Measurements from ENCODE around the gene SOCS7.

SOCS7 gene

DNA sequence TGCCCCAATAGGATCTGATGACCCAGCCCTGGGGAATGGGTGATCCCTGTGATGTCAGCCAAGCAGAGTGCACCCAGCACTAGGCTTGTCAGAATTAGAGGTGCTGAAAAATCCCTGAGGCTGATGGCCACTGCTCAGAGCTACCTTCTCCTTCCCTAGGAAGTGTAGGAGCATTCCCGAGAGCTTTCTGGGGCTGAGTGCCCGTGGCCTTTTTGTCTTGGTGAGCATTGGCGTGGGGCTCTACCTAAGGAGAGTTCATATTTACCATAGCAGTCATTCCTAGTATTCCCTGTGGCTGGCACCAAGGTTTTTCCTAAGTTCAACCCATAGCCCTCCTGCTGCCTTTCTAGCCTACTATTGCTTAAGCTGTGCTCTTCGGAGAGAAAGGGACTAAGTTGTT lies 54.0 kb downstream of the SOCS7 start:
- no peak for DNase-seq (ENCODE audit: low read depth)
- TF ChIP-seq, protein P1, sequence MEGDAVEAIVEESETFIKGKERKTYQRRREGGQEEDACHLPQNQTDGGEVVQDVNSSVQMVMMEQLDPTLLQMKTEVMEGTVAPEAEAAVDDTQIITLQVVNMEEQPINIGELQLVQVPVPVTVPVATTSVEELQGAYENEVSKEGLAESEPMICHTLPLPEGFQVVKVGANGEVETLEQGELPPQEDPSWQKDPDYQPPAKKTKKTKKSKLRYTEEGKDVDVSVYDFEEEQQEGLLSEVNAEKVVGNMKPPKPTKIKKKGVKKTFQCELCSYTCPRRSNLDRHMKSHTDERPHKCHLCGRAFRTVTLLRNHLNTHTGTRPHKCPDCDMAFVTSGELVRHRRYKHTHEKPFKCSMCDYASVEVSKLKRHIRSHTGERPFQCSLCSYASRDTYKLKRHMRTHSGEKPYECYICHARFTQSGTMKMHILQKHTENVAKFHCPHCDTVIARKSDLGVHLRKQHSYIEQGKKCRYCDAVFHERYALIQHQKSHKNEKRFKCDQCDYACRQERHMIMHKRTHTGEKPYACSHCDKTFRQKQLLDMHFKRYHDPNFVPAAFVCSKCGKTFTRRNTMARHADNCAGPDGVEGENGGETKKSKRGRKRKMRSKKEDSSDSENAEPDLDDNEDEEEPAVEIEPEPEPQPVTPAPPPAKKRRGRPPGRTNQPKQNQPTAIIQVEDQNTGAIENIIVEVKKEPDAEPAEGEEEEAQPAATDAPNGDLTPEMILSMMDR (IDR thresholded peaks at IDR 0.05; ENCODE audit: control insufficient read depth, insufficient read depth, low read depth, low read length, missing control alignments): no peak
- no peak overlapping the region for H3K4me3 ChIP-seq (ENCODE audit: control insufficient read depth, low read depth, low read length)

DNA sequence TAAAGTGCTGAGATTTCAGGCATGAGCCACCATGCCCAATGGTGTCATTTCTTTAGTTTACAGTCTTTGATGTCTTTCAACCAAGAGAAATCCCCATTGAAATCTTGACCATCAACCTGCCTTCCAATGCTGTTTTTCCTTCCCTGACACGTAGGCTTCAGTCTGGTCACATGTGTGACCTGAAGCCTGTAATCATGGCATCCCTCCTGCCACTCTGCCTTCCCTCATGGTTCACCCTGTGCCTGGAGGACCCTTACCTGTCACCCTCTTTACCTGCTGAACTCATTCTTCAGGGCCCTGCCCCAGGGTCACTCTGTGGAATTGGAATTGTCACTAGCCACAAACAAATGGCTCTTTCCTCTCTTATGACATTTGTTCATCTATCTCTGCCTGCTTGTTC lies 58.6 kb downstream of the SOCS7 start:
- DNase-seq (ENCODE audit: low read depth): no peak
- no peak overlapping the region for H3K4me3 ChIP-seq (ENCODE audit: control insufficient read depth, low read depth, low read length)
- TF ChIP-seq, protein P1 (IDR thresholded peaks at IDR 0.05; ENCODE audit: control insufficient read depth, insufficient read depth, low read depth, low read length, missing control alignments): no peak

DNA sequence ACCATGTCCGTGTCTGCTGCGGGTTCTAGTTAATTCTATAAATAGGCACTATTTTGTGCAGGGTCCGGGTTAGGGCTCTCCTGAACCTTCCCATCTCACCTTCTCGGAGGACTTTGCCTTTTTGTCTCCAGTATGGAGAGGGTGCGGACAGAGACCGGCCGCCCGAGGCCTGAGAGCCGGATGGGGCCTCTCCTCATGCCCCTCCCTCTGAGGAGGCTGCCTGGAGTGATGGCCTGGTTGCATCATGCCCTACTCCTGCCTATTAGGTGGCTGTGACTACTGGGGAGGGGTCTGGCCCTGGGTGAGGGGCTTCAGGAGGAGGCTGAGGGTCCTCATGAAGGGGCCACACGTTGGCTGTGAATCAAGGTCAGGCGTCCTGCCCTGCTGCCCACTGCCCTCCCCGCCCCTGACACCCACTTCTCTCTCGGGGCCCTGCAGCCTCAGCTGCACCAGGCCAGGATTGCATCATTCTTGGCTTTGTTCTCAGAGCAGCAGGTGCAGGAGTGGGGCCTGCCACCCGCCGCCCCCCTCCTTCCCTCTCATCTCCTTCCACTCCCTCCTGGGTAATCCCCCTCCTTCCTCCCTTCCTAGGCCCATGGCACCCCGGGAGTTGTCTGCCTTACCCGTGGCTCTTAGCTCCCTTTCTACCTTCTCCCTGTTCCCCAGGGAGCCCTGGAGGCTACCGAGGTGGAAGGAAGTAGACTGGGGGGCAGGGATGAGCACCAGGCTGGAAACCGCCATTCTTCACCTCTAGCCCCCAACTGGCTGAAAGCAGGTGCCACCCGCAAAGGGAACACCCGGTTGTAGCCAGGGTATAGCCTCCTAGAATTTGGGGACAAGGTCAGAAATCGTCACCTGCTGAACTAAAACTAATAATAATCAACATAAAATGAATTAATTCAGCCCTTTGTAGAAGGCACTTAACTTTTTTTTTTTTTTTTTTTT lies 63.9 kb downstream of the SOCS7 start:
- no peak for DNase-seq (ENCODE audit: low read depth)
- TF ChIP-seq, protein P1 (IDR thresholded peaks at IDR 0.05; ENCODE audit: control insufficient read depth, insufficient read depth, low read depth, low read length, missing control alignments): no peak

DNA sequence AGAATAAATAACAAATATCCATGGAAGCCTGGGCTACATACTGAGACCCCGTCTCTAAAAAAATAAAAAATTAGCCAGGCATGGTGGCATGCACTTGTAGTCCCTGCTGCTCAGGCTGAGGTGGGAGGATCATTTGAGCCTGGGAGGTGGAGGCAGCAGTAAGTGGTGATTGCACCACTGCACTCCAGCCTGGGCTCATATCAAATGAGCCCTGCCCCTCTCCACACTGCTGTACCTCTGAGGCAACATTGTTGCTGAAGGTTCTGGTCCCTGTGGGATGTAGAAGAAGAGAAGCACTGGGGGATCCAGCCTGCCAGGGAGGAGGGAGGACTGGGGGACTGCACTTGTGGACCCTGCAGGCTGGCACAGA lies 65.2 kb downstream of the SOCS7 start:
- no peak for DNase-seq (ENCODE audit: low read depth)
- no peak overlapping the region for H3K4me3 ChIP-seq (ENCODE audit: control insufficient read depth, low read depth, low read length)
- TF ChIP-seq, protein P1 (IDR thresholded peaks at IDR 0.05; ENCODE audit: control insufficient read depth, insufficient read depth, low read depth, low read length, missing control alignments): no peak

More for the DNA sequence above, 63.9 kb downstream of the SOCS7 start:
- peak overlapping the region; percentile 24 for H3K4me3 ChIP-seq (ENCODE audit: control insufficient read depth, low read depth, low read length)

DNA sequence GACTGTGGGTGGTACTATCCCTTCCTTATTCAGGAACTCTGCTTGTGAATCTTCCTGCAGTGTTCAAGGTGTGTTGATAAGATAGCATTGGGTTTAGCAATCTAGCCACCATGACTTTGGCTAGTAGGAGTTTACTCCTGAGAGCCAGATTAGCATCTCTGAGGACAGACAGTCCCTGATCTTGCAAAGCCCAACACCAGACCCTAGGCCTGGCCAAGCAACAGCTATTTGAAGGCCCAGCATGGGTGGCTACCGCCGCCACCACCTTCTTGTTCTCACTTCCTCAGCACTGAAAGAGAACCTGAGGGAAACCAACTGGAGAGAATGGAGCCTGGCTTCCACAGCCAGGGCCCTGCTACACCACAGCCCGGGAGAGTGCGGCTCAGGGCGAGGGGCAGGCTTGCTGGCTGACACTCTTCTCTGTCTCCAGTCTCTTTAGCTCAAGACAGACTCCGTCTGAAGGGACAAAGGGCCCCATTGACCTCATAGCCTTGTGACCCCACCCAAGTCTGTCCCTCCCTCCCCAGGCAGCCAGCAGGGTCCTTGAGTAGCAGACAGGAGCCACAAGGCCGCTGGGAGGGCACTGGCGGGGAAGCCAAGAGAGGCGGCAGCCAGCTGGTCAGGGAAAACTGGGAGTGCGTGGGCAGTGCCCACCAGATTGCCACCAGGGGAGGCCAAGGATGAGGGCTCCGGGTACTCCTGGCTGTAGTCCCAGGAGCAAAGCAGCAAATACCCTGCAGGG lies 65.7 kb downstream of the SOCS7 start:
- H3K4me3 ChIP-seq (ENCODE audit: control insufficient read depth, low read depth, low read length): no peak overlapping the region
- TF ChIP-seq, protein P1 (IDR thresholded peaks at IDR 0.05; ENCODE audit: control insufficient read depth, insufficient read depth, low read depth, low read length, missing control alignments): no peak
- DNase-seq (ENCODE audit: low read depth): no peak

DNA sequence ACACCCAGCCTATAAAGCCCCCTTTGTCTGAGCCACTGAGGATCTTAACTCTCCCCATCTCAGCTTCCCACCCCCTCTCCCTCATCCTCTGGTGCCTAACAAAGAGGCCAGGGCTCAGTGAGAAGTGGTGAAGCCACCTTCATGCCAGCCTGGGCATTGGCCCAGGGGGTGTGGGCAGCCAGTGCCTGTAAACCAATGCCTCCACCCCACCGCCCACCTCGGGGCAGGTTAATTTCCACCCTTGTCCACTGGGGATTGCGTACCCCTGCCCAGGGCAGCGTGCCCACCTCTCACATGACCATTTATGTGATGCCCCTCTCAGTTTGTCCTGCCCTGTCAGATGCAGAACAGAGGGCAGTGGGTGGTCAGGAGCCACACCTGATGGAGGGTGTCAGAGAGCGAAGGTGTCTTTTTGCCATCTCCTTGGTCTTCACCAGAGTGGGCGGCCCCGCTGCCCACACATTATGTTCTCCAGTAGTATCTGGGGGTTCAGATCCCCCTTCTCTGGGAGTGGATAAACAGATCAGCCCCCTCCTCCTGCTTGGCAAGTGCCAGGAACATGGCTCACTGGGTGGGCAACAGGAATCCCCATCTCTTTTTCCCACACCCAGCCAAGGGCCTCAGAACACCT lies 66.5 kb downstream of the SOCS7 start:
- DNase-seq (ENCODE audit: low read depth): no peak
- H3K4me3 ChIP-seq (ENCODE audit: control insufficient read depth, low read depth, low read length): no peak overlapping the region
- TF ChIP-seq, protein P1 (IDR thresholded peaks at IDR 0.05; ENCODE audit: control insufficient read depth, insufficient read depth, low read depth, low read length, missing control alignments): no peak

Measured in AG09309 (cell line).